H1 (cell line): ENCODE data around the gene AP3D1.

Experiments used
- CTCF ChIP-seq, 3 experiments: IDR thresholded peaks; 1 replicate in 2 of 3; 2 replicates in 1 of 3; pipeline versions ENCODE4 v1.5.1 to v1.6.1; 2011; ENCODE audit warnings: low read length in 3 of 3, mild to moderate bottlenecking in 3 of 3, inconsistent platforms in 2 of 3, low read depth in 1 of 3, moderate library complexity in 1 of 3; ENCODE audit not compliant: insufficient read depth in 1 of 3; ENCODE audit errors: control extremely low read depth in 1 of 3
- EP300 ChIP-seq, 2 experiments: IDR thresholded peaks; 1 replicate in 1 of 2; 2 replicates in 1 of 2; pipeline ENCODE4 v1.6.1; 2011 to 2012; ENCODE audit warnings: low read depth in 2 of 2, low read length in 2 of 2, mild to moderate bottlenecking in 2 of 2, borderline replicate concordance in 1 of 2, inconsistent platforms in 1 of 2, moderate library complexity in 1 of 2
- EZH2 ChIP-seq: fragments of 200-600 bp; sonication (generic); IDR thresholded peaks from 2 replicates; pipeline ENCODE4 v1.7.1; 2012; ENCODE audit warnings: low read depth, mild to moderate bottlenecking, moderate library complexity, low read length, inconsistent platforms; ENCODE audit not compliant: severe bottlenecking
- GABPA ChIP-seq: IDR thresholded peaks from 2 replicates; pipeline ENCODE4 v1.6.1; 2011; ENCODE audit warnings: mild to moderate bottlenecking, low read length, moderate library complexity, borderline replicate concordance; ENCODE audit not compliant: insufficient read depth
- MAFK ChIP-seq: IDR thresholded peaks from 2 replicates; pipeline ENCODE4 v1.6.1; 2012; ENCODE audit warnings: low read depth, mild to moderate bottlenecking, improper control_type of control experiment, low read length
- MAX ChIP-seq: IDR thresholded peaks from 2 replicates; pipeline ENCODE4 v1.6.1; 2012; ENCODE audit warnings: inconsistent platforms
- POLR2A ChIP-seq, 2 experiments: IDR thresholded peaks; 1 replicate in 1 of 2; 2 replicates in 1 of 2; pipeline ENCODE4 v1.6.1; 2011; ENCODE audit warnings: low read depth in 2 of 2, low read length in 2 of 2, mild to moderate bottlenecking in 2 of 2; ENCODE audit errors: control extremely low read depth in 1 of 2
- POLR2AphosphoS5 ChIP-seq: IDR thresholded peaks from 2 replicates; pipeline ENCODE4 v1.6.1; 2011; ENCODE audit warnings: low read depth, low read length
- TBP ChIP-seq: IDR thresholded peaks from 2 replicates; pipeline ENCODE4 v1.6.1; 2011; ENCODE audit warnings: low read depth, low read length, improper control_type of control experiment
- TEAD4 ChIP-seq: IDR thresholded peaks from 2 replicates; pipeline ENCODE4 v1.6.1; 2012; ENCODE audit warnings: low read depth, low read length, inconsistent platforms, mixed read lengths
- ZNF274 ChIP-seq: IDR thresholded peaks from 2 replicates; pipeline ENCODE4 v1.7.0; 2012; ENCODE audit warnings: low read length, borderline replicate concordance; ENCODE audit errors: extremely low read depth

GRCh38 chr19:2058570-2059421 lies 92.6 kb downstream of the AP3D1 start:
- TF ChIP-seq TBP = no peak
- TF ChIP-seq EZH2 = no peak
- TF ChIP-seq CTCF (IDR thresholded peaks at IDR 0.05; ENCODE audit: control extremely low read depth in 1 of 3, insufficient read depth in 1 of 3, low read depth in 1 of 3, low read length in 3 of 3) = no peak
- TF ChIP-seq EP300 (IDR thresholded peaks at IDR 0.05; ENCODE audit: borderline replicate concordance in 1 of 2, low read depth in 2 of 2, low read length in 2 of 2) = no peak
- no peak for TF ChIP-seq POLR2A (IDR thresholded peaks at IDR 0.05; ENCODE audit: control extremely low read depth in 1 of 2, low read depth in 2 of 2, low read length in 2 of 2)
- TF ChIP-seq MAFK = no peak
- no peak for TF ChIP-seq TEAD4
- TF ChIP-seq POLR2AphosphoS5 = no peak
- TF ChIP-seq MAX = no peak
- TF ChIP-seq ZNF274 = no peak
- TF ChIP-seq GABPA = no peak
